WTC11 (cell line): Measurements from ENCODE around the gene TNP1. TPM values are rescaled to one million over a fixed set of nuclear protein-coding genes. Genes with fewer than 3 reads are reported as not detected.

Experiments
- ATAC-seq: fragments of 200-7000 bp; cut with Tn5 transposase; 2 replicates; pipeline ENCODE4 v1.10.0; 2021; ENCODE audit warnings: mild to moderate bottlenecking, moderate library complexity
- CTCF ChIA-PET: fragments of 300-600 bp; sonication (Branson Sonifier 250); formaldehyde crosslinking; loops from one replicate; lab custom pipeline; 2021; ENCODE audit warnings: antibody characterized with exemption; lab: Charles Lee
- POLR2A ChIA-PET: fragments of 350-600 bp; sonication (Branson Sonifier 250); formaldehyde crosslinking; loops from one replicate; lab custom pipeline; 2021; ENCODE audit warnings: antibody characterized with exemption; lab: Charles Lee
- DNase-seq: peaks from one replicate; pipeline ENCODE4 v3.0.0; 2021; ENCODE audit warnings: low spot score
- H3K27ac Mint-ChIP-seq: 2 replicates; pipeline ENCODE4 v1.8.0; 2021; ENCODE audit warnings: mixed read lengths
- H3K27me3 Mint-ChIP-seq: 2 replicates; pipeline ENCODE4 v1.8.0; 2021; ENCODE audit warnings: low read depth, mild to moderate bottlenecking, moderate library complexity, mixed read lengths
- H3K36me3 Mint-ChIP-seq: 2 replicates; pipeline ENCODE4 v1.8.0; 2021; ENCODE audit warnings: mixed read lengths
- H3K4me1 Mint-ChIP-seq: 2 replicates; pipeline ENCODE4 v1.8.0; 2022; ENCODE audit warnings: mixed read lengths
- H3K4me3 Mint-ChIP-seq: 2 replicates; pipeline ENCODE4 v1.8.0; 2021; ENCODE audit warnings: mild to moderate bottlenecking, moderate library complexity, mixed read lengths
- H3K9me3 Mint-ChIP-seq: 2 replicates; pipeline ENCODE4 v1.8.0; 2021; ENCODE audit warnings: mixed read lengths
- ETV6 ChIP-seq: sonication (generic); formaldehyde crosslinking; IDR thresholded peaks from 2 replicates; pipeline ENCODE4 v1.8.1; 2022; ENCODE audit warnings: mild to moderate bottlenecking, missing genetic modification reagents
- GRHL2 ChIP-seq: fragments of 250-450 bp; sonication (Bioruptor Pico); IDR thresholded peaks from 2 replicates; pipeline ENCODE4 v1.8.0; 2022; ENCODE audit warnings: mild to moderate bottlenecking, moderate library complexity; ENCODE audit not compliant: insufficient replicate concordance, severe bottlenecking
- SMAD3 ChIP-seq: sonication (generic); formaldehyde crosslinking; IDR thresholded peaks from 2 replicates; pipeline ENCODE4 v1.8.0; 2022; ENCODE audit warnings: missing genetic modification reagents, mild to moderate bottlenecking, borderline replicate concordance
- SMAD4 ChIP-seq: sonication (generic); formaldehyde crosslinking; IDR thresholded peaks from 2 replicates; pipeline ENCODE4 v1.8.0; 2022; ENCODE audit warnings: mild to moderate bottlenecking, missing genetic modification reagents
- SOX15 ChIP-seq: fragments of 250-450 bp; sonication (Bioruptor Pico); IDR thresholded peaks from 2 replicates; pipeline ENCODE4 v1.9.0; 2021; ENCODE audit warnings: mild to moderate bottlenecking
- ZNF138 ChIP-seq: sonication (generic); formaldehyde crosslinking; conservative IDR thresholded peaks from 2 replicates; pipeline ENCODE4 v1.8.1; 2022; ENCODE audit warnings: mild to moderate bottlenecking, moderate library complexity, missing genetic modification reagents
- ZNF232 ChIP-seq: sonication (generic); formaldehyde crosslinking; IDR thresholded peaks from 2 replicates; pipeline ENCODE4 v1.8.0; 2022; ENCODE audit warnings: mild to moderate bottlenecking, missing genetic modification reagents
- ZNF317 ChIP-seq: sonication (generic); formaldehyde crosslinking; IDR thresholded peaks from 2 replicates; pipeline ENCODE4 v1.8.1; 2023; ENCODE audit warnings: low read depth, mild to moderate bottlenecking, moderate library complexity, missing genetic modification reagents, borderline replicate concordance
- ZNF396 ChIP-seq: fragments of 250-450 bp; sonication (Bioruptor Pico); IDR thresholded peaks from 2 replicates; pipeline ENCODE4 v1.8.0; 2021; ENCODE audit warnings: mild to moderate bottlenecking, moderate library complexity, borderline replicate concordance
- ZNF423 ChIP-seq: fragments of 250-450 bp; sonication (Bioruptor Pico); IDR thresholded peaks from 2 replicates; pipeline ENCODE4 v2.1.2; 2022; ENCODE audit warnings: mild to moderate bottlenecking, moderate library complexity
- total RNA-seq: library from RNA; stranded (reverse); gene quantifications from 3 replicates; pipeline ENCODE4 v1.2.3, GENCODE V29; 2021
- TF ChIP-seq, protein P1 (sequence below): sonication (generic); formaldehyde crosslinking; IDR thresholded peaks from 2 replicates; pipeline ENCODE4 v1.8.0; 2023; ENCODE audit warnings: missing genetic modification reagents
- TF ChIP-seq, protein P2 (sequence below): sonication (generic); formaldehyde crosslinking; IDR thresholded peaks from 2 replicates; pipeline ENCODE4 v1.8.1; 2022; ENCODE audit warnings: mild to moderate bottlenecking, missing genetic modification reagents, moderate library complexity, borderline replicate concordance
- TF ChIP-seq, protein P3 (sequence below): sonication (generic); formaldehyde crosslinking; IDR thresholded peaks from 2 replicates; pipeline ENCODE4 v1.8.0; 2022; ENCODE audit warnings: mild to moderate bottlenecking, missing genetic modification reagents
- TF ChIP-seq, protein P4 (sequence below): sonication (generic); formaldehyde crosslinking; IDR thresholded peaks from 2 replicates; pipeline ENCODE4 v1.8.0; 2022; ENCODE audit warnings: mild to moderate bottlenecking, missing genetic modification reagents
- TF ChIP-seq, protein P5 (sequence below): sonication (generic); formaldehyde crosslinking; conservative IDR thresholded peaks from 2 replicates; pipeline ENCODE4 v1.8.1; 2022; ENCODE audit warnings: mild to moderate bottlenecking, missing genetic modification reagents
- TF ChIP-seq, protein P6 (sequence below): sonication (generic); formaldehyde crosslinking; IDR thresholded peaks from 2 replicates; pipeline ENCODE4 v1.8.1; 2022; ENCODE audit warnings: low read depth, missing genetic modification reagents, borderline replicate concordance
- TF ChIP-seq, protein P7 (sequence below): sonication (generic); formaldehyde crosslinking; IDR thresholded peaks from 2 replicates; pipeline ENCODE4 v1.8.1; 2022; ENCODE audit warnings: low read depth, mild to moderate bottlenecking, moderate library complexity, missing genetic modification reagents, borderline replicate concordance
- TF ChIP-seq, protein P8 (sequence below): fragments of 250-450 bp; sonication (Bioruptor Pico); IDR thresholded peaks from 2 replicates; pipeline ENCODE4 v2.1.2; 2022; ENCODE audit warnings: mild to moderate bottlenecking, moderate library complexity
- TF ChIP-seq, protein P9 (sequence below): fragments of 200-600 bp; IDR thresholded peaks from 2 replicates; pipeline ENCODE4 v1.8.0; 2022; ENCODE audit warnings: antibody characterized with exemption

The TNP1 gene
- total RNA-seq, 1 experiment from 2014 or later: not detected

DNA sequence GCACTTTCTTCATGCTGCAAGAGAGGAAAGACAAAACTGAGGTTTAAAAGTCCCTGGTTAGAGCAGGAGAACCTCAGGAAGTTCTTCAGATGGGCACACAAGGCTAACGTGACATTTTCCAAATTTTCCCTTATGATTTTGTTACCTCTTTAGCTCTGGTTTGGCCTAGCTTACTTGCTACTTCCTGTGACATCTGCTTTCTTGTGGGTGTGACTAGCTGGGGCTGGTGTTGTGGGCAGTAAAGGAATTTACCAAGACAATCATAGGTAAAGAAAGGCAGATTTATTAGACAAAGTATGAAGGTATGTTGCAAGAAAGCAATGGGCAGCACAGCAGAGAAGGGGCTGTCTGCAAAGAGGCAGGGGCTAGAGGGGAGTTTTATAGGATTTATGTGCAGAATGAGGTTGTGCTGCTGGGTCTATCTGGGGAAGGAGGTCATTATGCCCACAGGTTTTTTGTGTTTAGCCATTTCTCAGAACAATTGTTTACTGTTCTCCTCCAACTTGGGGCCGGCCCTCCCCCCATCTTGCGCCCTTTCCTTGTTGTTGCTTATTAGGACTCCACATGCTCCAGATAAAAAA lies 6.7 kb upstream of the TNP1 start:
- CTCF ChIA-PET: no interaction called here
- H3K27ac Mint-ChIP-seq: no peak overlapping the region
- no peaks in the 10 kb centered on the region; the same call in none of the 2 replicates for H3K27me3 Mint-ChIP-seq
- POLR2A ChIA-PET: no interaction called here
- TF ChIP-seq SMAD4 (CRISPR knock-in tag): no peak
- TF ChIP-seq, protein P1, sequence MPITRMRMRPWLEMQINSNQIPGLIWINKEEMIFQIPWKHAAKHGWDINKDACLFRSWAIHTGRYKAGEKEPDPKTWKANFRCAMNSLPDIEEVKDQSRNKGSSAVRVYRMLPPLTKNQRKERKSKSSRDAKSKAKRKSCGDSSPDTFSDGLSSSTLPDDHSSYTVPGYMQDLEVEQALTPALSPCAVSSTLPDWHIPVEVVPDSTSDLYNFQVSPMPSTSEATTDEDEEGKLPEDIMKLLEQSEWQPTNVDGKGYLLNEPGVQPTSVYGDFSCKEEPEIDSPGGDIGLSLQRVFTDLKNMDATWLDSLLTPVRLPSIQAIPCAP (CRISPR knock-in tag): no peak
- TF ChIP-seq SOX15: no peak
- no peak for TF ChIP-seq ZNF396 (CRISPR knock-in tag)
- TF ChIP-seq, protein P2, sequence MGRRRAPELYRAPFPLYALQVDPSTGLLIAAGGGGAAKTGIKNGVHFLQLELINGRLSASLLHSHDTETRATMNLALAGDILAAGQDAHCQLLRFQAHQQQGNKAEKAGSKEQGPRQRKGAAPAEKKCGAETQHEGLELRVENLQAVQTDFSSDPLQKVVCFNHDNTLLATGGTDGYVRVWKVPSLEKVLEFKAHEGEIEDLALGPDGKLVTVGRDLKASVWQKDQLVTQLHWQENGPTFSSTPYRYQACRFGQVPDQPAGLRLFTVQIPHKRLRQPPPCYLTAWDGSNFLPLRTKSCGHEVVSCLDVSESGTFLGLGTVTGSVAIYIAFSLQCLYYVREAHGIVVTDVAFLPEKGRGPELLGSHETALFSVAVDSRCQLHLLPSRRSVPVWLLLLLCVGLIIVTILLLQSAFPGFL (CRISPR knock-in tag): no peak
- TF ChIP-seq, protein P3, sequence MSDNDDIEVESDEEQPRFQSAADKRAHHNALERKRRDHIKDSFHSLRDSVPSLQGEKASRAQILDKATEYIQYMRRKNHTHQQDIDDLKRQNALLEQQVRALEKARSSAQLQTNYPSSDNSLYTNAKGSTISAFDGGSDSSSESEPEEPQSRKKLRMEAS (CRISPR knock-in tag): no peak
- TF ChIP-seq ETV6 (CRISPR knock-in tag): no peak
- TF ChIP-seq, protein P4, sequence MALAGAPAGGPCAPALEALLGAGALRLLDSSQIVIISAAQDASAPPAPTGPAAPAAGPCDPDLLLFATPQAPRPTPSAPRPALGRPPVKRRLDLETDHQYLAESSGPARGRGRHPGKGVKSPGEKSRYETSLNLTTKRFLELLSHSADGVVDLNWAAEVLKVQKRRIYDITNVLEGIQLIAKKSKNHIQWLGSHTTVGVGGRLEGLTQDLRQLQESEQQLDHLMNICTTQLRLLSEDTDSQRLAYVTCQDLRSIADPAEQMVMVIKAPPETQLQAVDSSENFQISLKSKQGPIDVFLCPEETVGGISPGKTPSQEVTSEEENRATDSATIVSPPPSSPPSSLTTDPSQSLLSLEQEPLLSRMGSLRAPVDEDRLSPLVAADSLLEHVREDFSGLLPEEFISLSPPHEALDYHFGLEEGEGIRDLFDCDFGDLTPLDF (CRISPR knock-in tag): no peak
- TF ChIP-seq ZNF232 (CRISPR knock-in tag): no peak
- TF ChIP-seq ZNF138 (CRISPR knock-in tag): no peak
- TF ChIP-seq, protein P5, sequence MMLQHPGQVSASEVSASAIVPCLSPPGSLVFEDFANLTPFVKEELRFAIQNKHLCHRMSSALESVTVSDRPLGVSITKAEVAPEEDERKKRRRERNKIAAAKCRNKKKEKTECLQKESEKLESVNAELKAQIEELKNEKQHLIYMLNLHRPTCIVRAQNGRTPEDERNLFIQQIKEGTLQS (CRISPR knock-in tag): no peak
- TF ChIP-seq, protein P6, sequence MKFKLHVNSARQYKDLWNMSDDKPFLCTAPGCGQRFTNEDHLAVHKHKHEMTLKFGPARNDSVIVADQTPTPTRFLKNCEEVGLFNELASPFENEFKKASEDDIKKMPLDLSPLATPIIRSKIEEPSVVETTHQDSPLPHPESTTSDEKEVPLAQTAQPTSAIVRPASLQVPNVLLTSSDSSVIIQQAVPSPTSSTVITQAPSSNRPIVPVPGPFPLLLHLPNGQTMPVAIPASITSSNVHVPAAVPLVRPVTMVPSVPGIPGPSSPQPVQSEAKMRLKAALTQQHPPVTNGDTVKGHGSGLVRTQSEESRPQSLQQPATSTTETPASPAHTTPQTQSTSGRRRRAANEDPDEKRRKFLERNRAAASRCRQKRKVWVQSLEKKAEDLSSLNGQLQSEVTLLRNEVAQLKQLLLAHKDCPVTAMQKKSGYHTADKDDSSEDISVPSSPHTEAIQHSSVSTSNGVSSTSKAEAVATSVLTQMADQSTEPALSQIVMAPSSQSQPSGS: no peak
- TF ChIP-seq, protein P7, sequence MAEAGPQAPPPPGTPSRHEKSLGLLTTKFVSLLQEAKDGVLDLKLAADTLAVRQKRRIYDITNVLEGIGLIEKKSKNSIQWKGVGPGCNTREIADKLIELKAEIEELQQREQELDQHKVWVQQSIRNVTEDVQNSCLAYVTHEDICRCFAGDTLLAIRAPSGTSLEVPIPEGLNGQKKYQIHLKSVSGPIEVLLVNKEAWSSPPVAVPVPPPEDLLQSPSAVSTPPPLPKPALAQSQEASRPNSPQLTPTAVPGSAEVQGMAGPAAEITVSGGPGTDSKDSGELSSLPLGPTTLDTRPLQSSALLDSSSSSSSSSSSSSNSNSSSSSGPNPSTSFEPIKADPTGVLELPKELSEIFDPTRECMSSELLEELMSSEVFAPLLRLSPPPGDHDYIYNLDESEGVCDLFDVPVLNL (CRISPR knock-in tag): no peak
- TF ChIP-seq, protein P8, sequence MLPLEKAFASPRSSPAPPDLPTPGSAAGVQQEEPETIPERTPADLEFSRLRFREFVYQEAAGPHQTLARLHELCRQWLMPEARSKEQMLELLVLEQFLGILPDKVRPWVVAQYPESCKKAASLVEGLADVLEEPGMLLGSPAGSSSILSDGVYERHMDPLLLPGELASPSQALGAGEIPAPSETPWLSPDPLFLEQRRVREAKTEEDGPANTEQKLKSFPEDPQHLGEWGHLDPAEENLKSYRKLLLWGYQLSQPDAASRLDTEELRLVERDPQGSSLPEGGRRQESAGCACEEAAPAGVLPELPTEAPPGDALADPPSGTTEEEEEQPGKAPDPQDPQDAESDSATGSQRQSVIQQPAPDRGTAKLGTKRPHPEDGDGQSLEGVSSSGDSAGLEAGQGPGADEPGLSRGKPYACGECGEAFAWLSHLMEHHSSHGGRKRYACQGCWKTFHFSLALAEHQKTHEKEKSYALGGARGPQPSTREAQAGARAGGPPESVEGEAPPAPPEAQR (CRISPR knock-in tag): no peak
- TF ChIP-seq, protein P9, sequence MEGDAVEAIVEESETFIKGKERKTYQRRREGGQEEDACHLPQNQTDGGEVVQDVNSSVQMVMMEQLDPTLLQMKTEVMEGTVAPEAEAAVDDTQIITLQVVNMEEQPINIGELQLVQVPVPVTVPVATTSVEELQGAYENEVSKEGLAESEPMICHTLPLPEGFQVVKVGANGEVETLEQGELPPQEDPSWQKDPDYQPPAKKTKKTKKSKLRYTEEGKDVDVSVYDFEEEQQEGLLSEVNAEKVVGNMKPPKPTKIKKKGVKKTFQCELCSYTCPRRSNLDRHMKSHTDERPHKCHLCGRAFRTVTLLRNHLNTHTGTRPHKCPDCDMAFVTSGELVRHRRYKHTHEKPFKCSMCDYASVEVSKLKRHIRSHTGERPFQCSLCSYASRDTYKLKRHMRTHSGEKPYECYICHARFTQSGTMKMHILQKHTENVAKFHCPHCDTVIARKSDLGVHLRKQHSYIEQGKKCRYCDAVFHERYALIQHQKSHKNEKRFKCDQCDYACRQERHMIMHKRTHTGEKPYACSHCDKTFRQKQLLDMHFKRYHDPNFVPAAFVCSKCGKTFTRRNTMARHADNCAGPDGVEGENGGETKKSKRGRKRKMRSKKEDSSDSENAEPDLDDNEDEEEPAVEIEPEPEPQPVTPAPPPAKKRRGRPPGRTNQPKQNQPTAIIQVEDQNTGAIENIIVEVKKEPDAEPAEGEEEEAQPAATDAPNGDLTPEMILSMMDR: no peak
- no peak for TF ChIP-seq SMAD3 (CRISPR knock-in tag)
- TF ChIP-seq GRHL2 (CRISPR knock-in tag): no peak
- no peak for TF ChIP-seq ZNF423 (CRISPR knock-in tag)
- TF ChIP-seq ZNF317 (CRISPR knock-in tag): no peak
- peaks cover 38% of the 10 kb centered on the region for H3K9me3 Mint-ChIP-seq
- peaks cover 15% of the 10 kb centered on the region for H3K36me3 Mint-ChIP-seq
- ATAC-seq (no peak), DNase-seq (no peak)
- no peaks in the 10 kb centered on the region for H3K4me1 Mint-ChIP-seq
- no peak overlapping the region for H3K4me3 Mint-ChIP-seq
